Activated T-cell treated with anti-CD3 and anti-CD28 coated beads, Interleukin-2, amount 50 U/mL, for 48 hours (primary cell): ENCODE measurements around the gene RPL13.
"Not testable (repeated sequence)": the region's sequence is repeated elsewhere in the genome, so short reads cannot be mapped to it uniquely, and the experiment has no call there.

ENCODE experiments used
- DNase-seq, 2 experiments: peaks; one replicate each; pipeline ENCODE4 v3.0.0-alpha.2; 2020

RPL13 gene

GRCh38 chr16:89564476-89565255 is 4.2 kb downstream of the RPL13 start:
- DNase-seq: peak; percentile 67 to 71

GRCh38 chr16:89565256-89565505 is 4.7 kb downstream of the RPL13 start:
- DNase-seq: no peak

- peak; percentile 84 to 87 for DNase-seq
Observed at GRCh38 chr16:89565506-89566372, 5.3 kb downstream of the RPL13 start.

DNA sequence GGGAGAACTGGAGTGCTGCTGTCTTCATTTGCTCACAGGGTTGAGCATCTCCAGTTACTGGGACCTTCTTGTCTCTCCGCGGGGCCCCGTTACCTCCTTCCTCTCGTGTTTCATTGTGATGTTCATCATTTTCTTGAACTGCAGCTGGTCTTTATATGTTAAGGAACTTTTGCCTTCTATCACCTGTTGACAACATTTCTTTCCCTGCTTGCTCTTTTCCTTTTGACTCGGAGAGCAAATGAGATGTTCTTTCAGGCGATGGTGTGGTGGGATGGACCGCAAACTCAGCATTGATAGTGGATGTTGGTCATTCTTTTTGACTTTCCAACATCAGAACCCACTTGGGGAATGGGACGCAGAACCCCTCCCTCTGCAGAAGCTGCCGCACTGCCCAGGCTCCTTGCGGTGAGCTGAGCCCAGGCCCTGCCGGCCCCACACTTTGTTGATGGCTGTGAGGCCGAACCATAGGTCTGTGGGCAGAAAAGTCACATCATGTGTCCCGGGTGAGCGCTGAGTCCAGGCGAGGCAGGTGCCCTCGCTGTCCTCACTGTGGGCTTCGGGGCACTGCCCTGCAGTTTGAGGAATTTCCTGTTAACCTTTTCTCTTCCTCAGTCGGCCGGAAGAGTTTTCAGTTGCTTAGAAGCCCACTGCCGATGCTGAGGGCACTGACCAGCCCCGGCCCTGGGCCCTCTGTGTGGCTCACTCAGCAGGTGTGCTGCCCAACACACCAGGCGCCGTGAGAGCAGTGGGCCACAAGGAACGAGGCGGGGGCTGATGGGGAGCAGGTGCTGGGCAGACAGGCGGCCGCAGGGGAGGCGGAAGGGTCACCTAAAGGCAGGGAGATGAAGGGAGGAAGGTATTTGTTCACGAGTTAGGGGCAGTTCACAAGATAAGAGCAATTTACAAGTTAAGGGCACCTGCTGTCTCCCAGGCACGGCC is 7.4 kb downstream of the RPL13 start:
- DNase-seq: no peak

- no peak for DNase-seq
Observed at GRCh38 chr16:89569506-89570341, 9.2 kb downstream of the RPL13 start.

DNA sequence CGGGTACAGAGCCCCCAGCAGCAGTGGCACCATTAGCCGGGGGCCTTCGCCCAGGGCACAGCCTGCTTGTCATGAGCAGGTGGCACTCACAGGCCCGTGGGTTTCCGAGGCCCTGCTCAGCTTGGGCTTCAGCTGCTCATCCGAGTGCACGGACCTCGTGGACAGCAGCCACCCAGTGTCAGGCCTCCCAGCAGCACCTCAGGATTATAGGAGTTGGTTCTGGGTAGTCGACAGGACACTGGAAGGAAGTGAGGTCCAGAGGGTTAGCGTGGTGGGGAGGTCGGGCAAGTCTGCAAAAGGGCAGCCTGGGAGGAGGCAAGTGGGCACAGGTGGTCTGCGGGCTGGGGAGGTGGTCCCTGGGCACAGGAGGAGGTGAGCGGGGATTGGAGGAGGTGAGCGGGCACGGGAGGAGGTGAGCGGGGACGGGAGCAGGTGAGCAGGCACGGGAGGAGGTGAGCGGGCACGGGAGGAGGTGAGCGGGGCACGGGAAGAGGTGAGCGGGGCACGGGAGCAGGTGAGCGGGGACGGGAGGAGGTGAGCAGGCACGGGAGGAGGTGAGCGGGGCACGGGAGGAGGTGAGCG is 10.0 kb downstream of the RPL13 start:
- DNase-seq: no peak

DNA sequence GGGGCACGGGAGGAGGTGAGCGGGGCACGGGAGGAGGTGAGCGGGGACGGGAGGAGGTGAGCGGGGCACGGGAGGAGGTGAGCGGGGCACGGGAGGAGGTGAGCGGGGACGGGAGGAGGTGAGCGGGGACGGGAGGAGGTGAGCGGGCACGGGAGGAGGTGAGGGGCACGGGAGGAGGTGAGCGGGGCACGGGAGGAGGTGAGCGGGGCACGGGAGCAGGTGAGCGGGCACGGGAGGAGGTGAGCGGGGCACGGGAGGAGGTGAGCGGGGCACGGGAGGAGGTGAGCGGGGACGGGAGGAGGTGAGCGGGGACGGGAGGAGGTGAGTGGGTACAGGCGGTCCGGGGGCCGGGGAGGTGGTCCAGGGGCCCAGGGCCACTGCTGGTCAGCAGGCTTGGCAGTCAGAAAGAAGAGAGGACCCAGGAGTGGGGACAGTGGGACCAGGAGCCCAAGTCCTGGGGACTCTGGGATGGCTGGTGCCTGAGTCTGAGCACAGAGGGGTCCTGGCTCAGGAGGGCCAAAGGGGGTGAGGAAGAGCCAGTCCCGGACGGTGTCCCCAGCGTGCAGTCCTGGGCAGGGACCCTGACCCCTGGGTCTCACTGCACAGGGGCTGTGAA is 10.6 kb downstream of the RPL13 start:
- not testable (repeated sequence) for DNase-seq

DNA sequence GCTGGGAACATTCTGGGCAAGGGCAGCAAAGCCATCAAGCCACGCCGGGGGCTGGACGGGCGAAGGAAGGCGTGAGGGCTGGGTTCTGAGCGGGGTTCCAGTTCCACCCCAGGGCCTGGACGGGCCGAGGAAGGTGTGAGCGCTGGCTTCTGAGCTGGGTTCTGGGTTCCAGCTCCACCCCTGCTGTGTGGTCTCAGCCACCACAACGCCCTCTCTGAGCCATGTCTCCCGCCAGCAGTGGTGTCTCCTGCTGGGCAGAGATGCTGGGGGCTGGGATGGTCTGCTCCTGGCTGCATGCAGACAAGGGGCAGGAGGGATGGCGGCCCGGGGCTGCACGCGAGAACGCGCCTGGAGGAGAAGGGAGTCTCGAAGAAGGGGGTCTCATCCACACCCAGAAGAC is 11.2 kb downstream of the RPL13 start:
- no peak for DNase-seq

DNA sequence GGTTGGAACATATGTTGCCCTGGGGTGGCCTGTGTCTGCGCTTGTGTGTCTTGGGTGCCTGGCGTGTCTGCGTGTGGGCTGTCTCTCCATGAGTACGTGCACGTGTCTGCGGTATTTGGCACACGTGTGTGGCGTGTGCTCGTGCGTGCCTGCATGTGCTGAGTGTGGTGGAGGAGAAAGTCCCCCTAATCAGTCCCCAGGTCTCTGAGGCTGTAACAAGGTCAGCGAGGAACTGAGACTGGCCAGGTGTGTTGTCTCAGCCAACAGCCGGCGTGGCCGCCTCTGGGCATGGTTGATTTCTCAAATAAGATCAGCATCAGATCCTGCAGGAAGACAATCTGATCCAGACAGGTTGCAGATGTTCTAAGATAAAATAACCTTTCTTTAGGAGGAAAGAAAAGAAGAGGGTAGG is 11.6 kb downstream of the RPL13 start:
- DNase-seq: no peak

DNA sequence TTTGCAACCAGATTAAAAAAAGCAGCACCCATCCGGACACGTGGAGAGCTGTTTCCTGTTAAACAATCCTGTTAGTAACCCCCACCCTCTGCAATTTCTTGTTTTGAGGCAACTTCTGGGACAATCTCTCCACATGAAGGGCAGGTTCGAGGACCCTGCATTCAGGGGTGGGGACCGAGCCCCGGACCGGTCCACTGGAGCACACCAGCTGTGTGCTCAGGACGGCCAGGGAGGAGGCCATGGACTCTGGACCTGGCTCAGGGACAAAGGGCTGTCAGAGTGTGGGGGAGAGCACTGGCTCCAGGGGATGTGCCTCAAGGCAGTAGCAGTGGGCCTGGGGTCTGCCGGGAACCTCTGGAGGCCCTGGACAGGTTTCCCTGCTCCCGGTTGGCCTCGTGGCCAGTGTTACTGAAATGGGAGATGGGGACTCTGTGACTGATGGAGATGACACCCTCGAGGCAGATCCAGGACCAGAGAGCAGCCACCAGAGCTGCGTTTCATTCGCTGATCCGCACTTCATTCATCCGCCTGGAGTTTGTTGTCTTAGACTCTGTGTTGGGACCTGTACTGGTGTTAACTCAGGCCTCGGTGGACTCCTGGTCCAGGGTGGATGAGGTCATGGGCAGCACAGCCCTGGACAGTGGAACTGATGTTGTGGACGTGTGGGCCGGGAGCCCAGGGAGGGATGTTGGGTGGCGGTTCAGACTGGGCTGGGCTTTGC is 12.2 kb downstream of the RPL13 start:
- DNase-seq: no peak

GRCh38 chr16:89573826-89574680 is 13.6 kb downstream of the RPL13 start:
- DNase-seq: no peak

GRCh38 chr16:89574681-89575246 is 14.3 kb downstream of the RPL13 start:
- peak; percentile 73 to 81 for DNase-seq

GRCh38 chr16:89575247-89576152 is 15.0 kb downstream of the RPL13 start, which contains the start of gene CPNE7:
Gene CPNE7 (plus strand): TSS chr16:89575758. CDS start chr16:89575898, 140 bp downstream.
- DNase-seq: peak; percentile 38 to 48

- DNase-seq: no peak
Observed at GRCh38 chr16:89576153-89577054, 15.9 kb downstream of the RPL13 start.

DNA sequence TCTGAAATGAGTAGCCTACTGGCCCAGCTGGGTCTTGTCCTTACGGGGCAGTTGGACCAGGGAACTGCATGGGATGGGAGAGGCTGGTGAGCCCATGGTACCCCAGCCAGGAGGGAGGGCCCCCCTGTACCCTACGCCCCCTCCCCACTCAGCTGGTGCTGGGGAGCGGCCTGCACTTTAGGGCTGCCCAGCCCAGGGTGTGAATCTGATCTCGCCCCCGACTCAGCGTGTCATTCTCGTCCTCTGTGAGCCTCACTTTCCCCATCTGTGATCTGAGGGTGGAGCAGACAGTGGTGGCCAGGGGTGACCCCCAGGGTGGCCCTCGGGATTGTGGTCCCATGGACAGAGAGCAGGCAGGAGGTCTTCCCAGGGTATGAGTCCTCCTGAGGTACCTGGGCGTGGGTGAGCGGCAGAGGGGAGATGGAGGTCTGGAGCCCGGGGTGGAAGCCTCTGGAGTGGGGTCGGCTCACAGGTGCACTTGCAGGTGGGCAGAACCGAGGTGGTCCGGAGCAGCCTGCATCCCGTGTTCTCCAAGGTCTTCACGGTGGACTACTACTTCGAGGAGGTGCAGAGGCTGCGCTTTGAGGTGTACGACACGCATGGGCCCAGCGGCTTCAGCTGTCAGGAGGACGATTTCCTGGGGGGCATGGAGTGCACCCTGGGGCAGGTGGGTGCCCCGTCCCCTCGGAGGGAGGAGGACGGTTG is 16.7 kb downstream of the RPL13 start:
- no peak for DNase-seq

GRCh38 chr16:89579351-89579750 is 18.9 kb downstream of the RPL13 start:
- no peak for DNase-seq
